Skin epidermis (tissue), 12 donors: ENCODE measurements around the gene FNDC3A.
"Not testable (repeated sequence)": the region's sequence is repeated elsewhere in the genome, so short reads cannot be mapped to it uniquely, and the experiment has no call there.

ENCODE experiments used
- H3K27ac ChIP-seq, 21 experiments: fragments of 200-600 bp; sonication (generic) in 11 of 21; one replicate each; pipeline ENCODE4 v1.5.0; 2020; ENCODE audit warnings: mild to moderate bottlenecking in 3 of 21, inconsistent platforms in 2 of 21, moderate library complexity in 2 of 21
- H3K4me3 ChIP-seq, 7 experiments: fragments of 200-600 bp; sonication (generic) in 2 of 7; one replicate each; pipeline ENCODE4 v1.5.0; 2020; ENCODE audit warnings: inconsistent platforms in 2 of 7, mild to moderate bottlenecking in 2 of 7, moderate library complexity in 1 of 7

FNDC3A gene

DNA sequence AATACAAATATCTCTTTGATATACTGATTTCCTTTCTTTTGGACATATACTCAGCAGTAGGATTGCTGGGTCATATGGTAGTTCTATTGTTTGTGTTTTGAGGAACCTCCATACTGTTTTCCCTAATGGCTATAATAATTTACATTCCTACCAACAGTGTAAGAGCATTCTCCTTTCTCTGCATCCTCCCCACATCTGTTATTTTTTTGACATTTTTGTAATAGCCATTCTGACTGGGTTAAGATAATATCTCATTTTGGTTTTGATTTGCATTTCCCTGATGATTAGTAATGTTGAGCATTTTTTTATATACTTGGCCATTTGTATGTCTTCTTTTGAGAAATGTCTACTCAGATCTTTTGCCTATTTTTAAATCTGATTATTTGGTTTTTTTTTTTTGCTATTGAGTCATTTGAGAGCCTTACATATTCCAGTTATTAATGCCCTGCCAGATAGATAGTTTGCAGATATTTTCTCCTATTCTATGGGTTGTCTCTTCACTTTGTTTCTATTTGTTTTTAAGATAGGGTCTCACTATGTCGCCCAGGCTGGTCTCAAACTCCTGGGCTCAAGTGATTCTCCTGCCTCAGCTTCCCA lies 95.7 kb downstream of the FNDC3A start:
- Histone ChIP-seq H3K4me3 (no peak overlapping the region), H3K27ac (no peak overlapping the region)

DNA sequence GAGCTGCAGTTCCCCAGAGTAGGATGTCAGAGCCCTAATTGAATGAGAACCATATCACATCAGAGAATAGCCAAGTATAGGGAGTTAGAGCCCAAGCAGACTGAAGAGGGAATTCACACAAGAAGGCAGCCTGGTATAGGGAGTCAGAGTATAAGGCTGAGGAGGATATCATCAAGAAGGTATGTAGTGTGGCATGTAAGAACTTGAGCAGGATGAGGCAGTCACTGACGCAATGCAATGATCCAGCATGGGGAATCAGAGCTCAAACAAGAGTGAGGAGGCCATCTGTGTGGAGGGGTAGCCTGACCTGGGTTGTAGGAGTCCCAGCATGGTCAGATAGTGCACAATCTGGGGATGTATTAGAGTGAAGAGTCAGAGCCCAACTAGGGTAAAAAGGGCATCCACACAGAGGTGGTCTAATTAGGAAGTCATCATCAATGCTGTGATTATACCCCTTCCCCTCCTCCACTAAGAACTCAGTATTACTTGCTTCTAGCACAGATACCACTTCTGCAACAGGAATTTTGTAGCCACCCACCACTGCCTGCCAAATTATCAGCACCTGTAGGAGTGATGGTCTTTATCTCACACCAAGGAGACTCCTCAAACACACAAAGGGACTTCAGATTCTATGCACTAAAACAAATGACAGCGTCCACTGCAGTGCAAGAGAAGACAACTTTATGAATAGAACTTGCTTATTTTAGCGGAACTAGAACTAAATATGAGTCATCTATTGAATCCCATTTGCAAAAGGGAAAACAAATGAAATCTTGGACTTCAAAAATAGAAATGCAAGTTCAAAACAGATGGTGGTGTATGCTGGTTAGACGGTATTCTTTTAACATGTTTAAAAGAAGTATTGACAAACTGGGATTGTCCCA lies 107.2 kb downstream of the FNDC3A start:
- peak overlapping the region in 1 of 21 experiments; percentile 48 for H3K27ac ChIP-seq
- H3K4me3 ChIP-seq = no peak overlapping the region

DNA sequence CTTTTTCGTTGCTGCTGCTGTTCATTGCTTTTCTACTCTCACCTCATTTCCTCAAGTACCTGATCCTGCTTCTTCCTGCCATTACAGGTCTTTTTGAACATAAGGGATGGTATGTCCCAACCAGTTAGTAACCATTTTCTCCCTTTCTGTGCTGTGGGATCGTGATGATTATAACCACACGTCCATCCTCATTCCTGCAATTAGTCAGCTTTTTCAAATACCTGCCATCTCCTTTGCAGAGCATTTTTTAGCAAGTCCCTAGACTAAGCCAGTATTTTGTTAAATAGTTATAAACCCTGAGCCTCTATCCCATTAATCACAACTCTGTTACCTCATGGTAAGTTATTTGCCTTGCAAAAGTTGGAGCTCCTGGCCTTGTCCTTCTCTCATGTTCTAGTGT lies 109.2 kb downstream of the FNDC3A start:
- H3K27ac ChIP-seq = no peak overlapping the region
- H3K4me3 ChIP-seq = no peak overlapping the region

DNA sequence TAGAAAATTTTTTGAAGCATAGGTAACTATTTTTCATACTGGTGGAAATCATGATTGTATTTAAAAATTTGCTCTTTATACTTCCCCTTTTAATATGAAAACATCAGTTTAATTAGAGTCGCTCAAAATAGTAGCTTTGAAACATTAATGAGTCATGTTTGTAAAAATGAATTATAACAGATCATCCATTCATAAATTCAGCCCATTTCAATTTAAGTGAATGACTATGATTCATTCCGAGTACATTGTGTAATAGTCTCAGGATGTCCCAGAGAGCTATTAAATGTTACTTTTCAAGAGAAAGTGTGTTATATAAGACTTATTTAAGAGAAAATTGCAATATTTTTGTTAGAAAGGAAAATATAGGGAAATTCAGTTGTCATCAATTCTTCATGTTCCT lies 111.0 kb downstream of the FNDC3A start:
- Histone ChIP-seq H3K27ac (no peak overlapping the region), H3K4me3 (no peak overlapping the region)

DNA sequence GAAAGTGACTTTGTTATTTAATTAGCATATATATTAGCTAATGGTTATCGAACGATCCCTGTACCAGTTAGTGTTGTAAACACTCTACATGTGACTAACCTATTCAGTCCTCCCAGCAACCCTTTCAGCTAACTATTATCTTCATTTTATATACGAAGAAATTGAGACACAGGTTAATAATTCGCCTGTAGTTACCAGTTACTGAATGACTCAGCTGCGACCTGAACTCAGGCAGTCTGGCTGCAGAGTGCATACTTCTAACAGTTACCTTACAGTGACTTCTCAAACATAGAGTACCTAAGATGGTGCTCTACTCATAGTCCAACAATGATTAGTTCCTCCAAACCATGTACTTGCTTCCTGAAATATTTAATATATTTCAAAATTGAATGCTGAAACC lies 117.7 kb downstream of the FNDC3A start:
- H3K27ac ChIP-seq = no peak overlapping the region
- no peak overlapping the region for H3K4me3 ChIP-seq

DNA sequence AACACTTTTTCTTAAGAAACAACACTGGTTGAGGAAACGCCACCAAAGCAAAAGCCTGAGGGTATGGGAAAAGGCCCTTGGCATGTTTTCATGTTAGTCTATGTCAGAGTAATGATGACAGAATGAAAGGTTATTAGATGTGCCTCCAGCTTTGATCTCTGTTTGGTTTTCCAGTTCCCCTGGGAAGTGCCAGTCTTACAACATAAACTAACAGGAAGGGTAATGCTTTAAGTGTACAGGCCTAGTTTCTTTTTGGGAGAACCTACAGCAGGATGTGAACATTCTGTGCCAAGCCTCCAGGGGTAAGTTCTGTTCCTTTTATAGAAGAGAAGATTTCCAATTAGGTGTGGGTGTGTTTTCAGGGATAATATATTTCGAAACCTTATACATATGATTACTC lies 121.7 kb downstream of the FNDC3A start:
- Histone ChIP-seq H3K27ac (peak overlapping the region in 12 of 21 experiments; percentile 10 to 80 (median 34)), H3K4me3 (no peak overlapping the region)

DNA sequence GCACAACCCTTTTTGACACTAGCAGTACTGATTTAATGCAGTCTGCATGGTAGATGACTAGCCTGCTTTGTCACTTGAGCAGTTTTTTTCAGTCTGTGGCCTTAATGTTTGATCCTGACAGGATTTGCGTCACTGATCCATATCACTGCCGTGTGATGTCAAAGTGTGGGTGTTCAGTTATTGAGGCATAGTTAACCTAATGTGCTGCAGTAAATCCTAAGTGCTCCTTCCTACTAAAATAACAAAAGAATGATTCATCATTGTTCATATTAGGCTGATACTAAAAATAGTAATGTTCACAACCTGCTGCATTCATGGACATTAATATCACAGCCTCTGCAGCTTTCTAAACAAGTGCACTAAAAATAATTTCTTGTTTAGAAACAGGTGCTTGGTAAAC lies 122.5 kb downstream of the FNDC3A start:
- H3K27ac ChIP-seq = peak overlapping the region in 9 of 21 experiments; percentile 10 to 80 (median 34)
- no peak overlapping the region for H3K4me3 ChIP-seq

DNA sequence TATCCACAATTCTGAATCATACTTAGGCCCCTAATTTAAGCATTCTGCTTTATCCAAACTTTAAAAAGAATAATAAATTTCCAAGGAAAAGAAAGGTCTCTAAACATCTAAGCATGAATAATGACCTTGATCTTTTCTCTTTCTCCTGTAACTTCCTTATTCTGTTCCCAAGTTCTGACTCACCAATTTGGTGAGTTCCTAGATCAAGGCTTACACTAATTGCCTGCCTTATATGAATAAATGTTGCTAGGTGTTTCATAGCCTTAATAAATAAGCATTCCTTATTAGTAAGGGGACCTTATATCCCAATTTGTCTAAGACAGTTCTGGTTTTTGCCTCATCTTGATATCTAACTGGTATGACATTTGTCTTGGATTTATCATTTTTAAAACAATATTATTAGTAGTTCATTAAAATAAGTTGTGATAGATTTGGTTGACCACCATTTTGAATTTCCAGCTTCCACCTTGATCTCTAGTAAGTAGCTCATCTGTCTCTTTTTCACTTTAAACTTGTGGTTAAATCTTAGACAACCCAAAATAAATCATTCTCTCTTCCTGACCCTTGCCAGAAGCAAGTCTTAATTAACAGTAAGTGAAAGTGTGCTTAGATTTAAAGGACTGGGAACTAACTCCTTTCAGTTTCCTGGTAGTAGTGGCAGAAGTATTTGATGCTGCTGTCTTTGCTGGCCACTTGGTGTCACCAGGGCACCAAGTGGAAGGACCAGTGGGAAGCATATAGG lies 123.2 kb downstream of the FNDC3A start:
- no peak overlapping the region for H3K4me3 ChIP-seq
- peak overlapping the region in 1 of 21 experiments; percentile 50 for H3K27ac ChIP-seq

DNA sequence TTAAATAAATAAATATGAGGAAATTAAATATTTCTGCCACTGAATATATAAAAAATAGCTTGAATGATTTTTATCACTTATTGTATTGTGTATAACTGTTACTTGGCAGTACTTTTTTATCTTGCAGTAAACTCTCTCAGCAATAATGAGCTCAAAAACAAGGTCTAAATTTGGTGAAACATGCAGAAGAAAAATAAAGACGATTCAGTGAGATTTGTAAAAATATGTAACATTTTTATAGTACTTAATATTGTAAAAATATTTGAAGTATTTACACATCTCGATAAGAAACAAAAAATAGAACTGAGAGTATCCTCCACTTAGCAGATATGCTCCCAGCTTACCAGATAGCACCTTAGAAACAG lies 123.8 kb downstream of the FNDC3A start:
- peak overlapping the region in 1 of 21 experiments; percentile 50 for H3K27ac ChIP-seq

DNA sequence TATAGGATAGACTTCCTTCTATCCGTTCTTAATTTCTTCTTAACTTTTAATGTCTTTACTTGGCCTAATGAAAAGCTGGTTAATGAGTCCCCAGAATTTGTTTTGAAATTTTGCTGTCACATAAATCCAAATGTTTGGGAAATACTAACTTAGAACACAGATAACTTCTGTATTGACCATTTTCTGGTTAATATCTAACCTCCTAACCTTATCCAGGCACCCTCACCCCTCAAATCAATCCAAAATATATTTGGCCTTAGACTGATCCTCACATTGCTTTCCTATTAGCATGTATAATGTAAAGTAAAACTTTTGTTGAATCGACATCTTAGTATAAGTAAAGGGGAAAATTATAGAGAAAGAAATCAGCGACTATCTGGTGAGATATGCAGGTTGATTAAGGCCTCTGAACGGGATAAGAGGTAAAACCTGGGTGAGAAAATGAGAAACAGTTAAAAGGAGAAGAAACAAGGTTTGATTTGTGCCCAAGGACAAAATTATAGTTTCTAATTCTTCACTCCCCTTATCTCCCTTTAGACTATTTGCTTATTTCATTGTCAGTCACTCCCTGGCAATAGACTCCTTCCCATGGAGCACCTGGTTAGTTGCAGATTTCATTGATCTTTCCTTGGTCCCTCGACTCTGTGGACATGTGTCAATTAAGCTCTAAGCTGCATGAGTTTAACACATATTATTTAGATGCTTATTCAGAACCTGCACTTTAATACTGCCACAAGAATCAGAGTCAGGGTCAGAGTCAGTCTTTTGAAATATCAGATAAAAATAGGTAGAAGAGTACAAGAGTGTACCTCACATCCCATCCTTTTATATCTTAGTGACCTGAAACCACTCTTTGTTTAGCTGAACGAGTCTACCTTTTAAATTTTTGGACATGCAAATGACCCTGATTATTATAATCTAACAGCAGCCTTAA lies 125.2 kb downstream of the FNDC3A start:
- no peak overlapping the region for H3K4me3 ChIP-seq
- H3K27ac ChIP-seq = no peak overlapping the region

More for the DNA sequence above, 123.8 kb downstream of the FNDC3A start:
- H3K4me3 ChIP-seq = no peak overlapping the region

DNA sequence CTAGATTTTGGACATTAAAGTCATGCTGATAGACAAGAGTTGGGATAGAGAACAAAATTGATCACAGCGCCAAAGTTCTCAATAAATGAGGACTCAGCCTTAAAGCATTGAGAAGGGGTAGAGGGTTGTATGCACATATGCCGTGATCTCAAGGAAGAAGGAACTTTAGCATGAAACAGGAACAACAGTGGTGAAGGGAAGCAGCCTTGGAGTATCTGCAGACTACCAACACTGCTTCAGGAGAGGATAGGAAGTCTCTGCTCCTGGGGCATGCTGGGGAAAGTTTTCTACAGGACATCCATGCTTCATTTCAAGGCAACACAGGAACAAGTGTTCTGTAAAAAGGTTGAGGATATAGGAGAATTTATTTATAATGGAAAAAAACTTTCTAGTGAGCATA lies 132.5 kb downstream of the FNDC3A start:
- no peak overlapping the region for H3K4me3 ChIP-seq
- no peak overlapping the region for H3K27ac ChIP-seq

DNA sequence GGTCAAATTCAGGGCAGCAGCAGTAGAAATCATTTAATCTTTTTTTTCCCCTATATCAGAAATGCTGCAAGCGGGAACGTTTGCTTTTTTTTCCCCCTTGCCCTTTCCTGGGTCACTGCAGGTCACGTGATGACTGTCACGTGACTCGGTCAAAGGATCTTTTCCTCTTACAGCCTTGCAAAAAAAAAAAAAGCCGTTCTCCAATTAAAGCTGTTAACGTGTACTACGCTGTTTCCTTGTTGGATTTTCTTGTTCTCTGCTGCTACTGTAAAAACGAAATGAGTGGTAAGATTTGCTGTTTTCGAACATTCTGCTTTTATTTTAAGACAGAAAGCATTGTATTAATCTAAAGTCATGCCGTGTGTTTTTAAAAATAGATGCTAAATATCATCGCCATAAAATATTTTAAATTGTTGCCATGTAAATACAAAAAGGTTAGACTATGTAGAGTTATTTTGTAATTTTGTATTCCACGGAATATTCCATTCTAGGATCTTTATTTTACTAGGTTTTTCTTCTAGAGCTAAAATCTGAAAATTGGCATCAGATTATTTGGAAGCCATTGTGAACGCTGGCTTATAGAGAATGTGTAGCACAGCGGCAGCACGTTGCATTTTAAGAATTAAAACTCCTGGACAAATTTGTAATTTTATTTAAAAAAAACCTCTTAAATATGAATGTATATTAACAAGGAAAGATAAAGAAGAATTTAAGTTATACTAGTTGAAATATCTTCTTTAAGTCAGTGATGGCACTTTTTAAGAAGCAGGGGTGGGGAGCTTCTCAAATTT lies 134.6 kb downstream of the FNDC3A start:
- Histone ChIP-seq H3K4me3 (peak overlapping the region; percentile 26 to 59 (median 44)), H3K27ac (peak overlapping the region in 18 of 21 experiments; percentile 8 to 83 (median 64))

DNA sequence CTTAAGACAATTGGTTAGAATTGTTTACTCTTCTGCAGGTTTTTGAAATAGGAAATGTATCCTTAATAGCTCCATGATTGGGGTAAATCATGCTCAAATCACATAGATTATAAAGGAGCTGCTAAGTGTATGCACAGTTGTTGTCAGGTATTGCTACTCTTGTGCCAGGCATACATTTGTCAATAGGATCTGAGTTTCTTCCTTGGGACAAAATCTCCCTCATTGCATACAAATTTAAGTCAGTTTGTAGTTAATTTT lies 135.1 kb downstream of the FNDC3A start:
- Histone ChIP-seq H3K27ac (peak overlapping the region in 8 of 21 experiments; percentile 24 to 83 (median 70)), H3K4me3 (peak overlapping the region; percentile 26 to 59 (median 44))

DNA sequence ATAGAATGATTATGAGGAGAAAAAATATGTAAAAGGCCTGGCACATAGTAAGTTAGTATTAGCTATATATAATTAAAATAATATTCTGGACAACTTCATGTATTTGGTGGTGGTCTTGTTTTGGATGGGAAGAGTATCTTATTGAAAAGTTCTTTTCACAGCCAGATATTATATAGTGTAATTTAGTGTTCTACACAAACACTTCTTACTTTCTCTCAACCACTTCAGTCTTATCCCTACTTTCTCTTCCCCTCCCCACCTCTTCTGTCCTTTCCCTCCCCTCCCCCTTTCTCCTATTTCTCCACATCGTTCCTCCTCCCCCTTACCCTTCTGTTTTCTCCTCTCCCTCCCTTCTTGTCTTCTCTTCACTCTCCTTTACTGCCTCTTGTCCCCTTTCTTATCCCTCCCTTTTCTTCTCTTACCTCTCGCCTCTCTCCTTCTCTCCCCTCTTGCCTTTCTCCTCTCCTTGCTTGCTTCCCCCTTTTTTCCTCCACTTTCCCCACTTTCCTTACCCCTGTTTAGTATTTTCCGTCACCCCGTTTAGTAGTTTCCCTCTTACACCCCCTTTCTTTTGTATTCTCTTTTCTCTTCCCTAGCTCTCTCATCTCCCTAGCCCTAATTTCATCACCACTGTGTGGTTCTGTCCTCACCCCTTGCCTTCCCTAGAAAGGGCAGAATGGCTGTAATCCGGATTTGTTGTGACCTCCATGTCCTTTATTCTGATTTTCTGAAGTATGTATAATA lies 137.2 kb downstream of the FNDC3A start:
- Histone ChIP-seq H3K4me3 (no peak overlapping the region), H3K27ac (peak overlapping the region in 4 of 21 experiments; percentile 1 to 58 (median 12))

DNA sequence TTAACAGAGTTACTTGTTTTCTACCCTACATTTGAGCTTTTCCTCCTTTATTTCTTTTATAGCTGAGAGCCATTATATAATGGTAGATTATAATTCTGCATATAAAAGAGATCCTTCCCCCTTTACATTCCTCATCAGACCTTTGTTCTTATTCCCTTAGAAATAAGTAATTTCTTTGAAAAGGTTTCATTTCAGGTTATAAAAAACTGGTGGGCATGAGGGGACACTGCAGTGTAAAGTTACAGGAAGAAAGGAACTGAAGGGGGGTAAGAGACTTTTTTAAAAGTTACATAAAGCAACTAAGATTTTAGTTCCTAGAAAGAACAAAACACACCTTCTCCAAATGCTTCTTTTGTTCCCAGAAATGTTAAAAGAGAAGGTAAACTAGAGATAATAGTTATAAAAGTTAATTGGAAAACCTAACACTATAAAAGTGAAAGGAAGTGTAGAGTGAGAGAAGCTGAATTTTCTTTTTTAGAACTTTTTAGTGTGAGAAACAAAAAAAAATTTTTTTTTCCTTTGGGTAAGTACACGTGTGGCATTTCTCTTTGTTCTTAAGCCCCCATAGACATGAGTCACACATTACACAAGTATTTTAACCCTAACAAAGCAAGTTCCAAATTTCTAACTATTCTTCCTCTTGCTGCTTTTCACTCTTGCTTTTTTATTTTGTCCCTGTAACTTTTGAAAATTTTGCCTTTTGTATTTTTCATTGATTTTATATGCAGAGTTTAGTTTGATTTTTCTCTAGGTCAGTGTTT lies 138.0 kb downstream of the FNDC3A start:
- H3K27ac ChIP-seq = peak overlapping the region in 3 of 21 experiments; percentile 1 to 58 (median 9)
- H3K4me3 ChIP-seq = no peak overlapping the region

DNA sequence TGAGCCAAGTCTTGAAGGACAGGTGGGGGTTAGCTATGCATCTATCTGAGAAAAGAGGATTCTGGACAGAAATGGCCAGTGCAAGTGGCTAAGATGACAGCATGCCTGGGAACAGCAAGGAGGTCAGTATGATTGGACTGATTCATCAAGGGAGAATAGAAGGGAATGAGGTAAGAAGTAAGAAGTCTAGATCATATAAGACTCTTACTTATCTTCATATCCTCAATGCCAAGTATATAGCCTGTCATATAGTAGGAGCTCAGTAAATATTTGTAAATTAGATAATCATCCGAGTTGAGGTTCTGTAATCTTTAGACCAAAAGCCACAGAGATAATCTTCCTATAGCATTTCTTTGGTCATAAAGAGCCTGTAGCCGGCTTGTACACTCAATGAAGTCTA lies 141.2 kb downstream of the FNDC3A start:
- Histone ChIP-seq H3K27ac (no peak overlapping the region), H3K4me3 (no peak overlapping the region)

DNA sequence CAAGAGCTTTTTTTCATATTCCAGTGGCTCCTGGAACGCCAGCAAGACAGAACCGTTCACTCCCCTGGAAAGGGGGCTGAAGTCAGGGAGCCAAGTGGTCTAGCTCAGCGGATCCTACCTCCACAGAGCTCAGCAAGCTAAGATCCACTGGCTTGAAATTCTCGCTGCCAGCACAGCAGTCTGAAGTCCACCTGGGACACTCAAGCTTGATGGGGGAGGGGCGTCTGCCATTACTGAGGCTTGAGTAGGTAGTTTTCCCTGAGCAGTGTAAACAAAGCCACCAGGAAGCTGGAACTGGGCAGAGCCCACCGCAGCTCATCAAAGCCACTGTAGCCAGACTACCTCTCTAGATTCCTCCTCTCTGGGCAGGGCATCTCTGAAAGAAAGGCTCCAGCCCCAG lies 142.7 kb downstream of the FNDC3A start:
- H3K4me3 ChIP-seq, H3K27ac ChIP-seq: not testable (repeated sequence)
